Heart right ventricle (tissue), 16 donors: ENCODE data around the gene NNT. TPM values are rescaled to one million over a fixed set of nuclear protein-coding genes. Genes with fewer than 3 reads are reported as not detected.

ENCODE experiments used
- ATAC-seq, 8 donors: fragments of 200-7000 bp; cut with Tn5 transposase; one replicate each; pipeline ENCODE4 v1.9.1; 2020; ENCODE audit warnings: mild to moderate bottlenecking in 8 of 8, moderate library complexity in 8 of 8, moderate number of reproducible peaks in 1 of 8
- DNase-seq, 2 donors: peaks; one replicate each; pipeline ENCODE4 v3.0.0-alpha.2; 2020
- H3K27ac ChIP-seq, 10 donors: fragments of 200-600 bp; sonication (generic) in 2 of 10; one replicate each; pipeline versions ENCODE4 v1.5.0 to v1.8.0; 2020 to 2022; ENCODE audit warnings: mild to moderate bottlenecking in 3 of 10
- H3K27me3 ChIP-seq, 7 donors: fragments of 200-600 bp; one replicate each; pipeline ENCODE4 v1.8.0; 2021 to 2022; ENCODE audit warnings: mild to moderate bottlenecking in 2 of 7
- H3K36me3 ChIP-seq, 9 donors: fragments of 200-600 bp; sonication (generic) in 1 of 9; one replicate each; pipeline versions ENCODE4 v1.5.0 to v1.8.0; 2020 to 2022; ENCODE audit warnings: mild to moderate bottlenecking in 2 of 9
- H3K4me1 ChIP-seq, 9 donors: fragments of 200-600 bp; sonication (generic) in 1 of 9; one replicate each; pipeline versions ENCODE4 v1.5.0 to v1.8.0; 2020 to 2022; ENCODE audit warnings: mild to moderate bottlenecking in 4 of 9
- H3K4me3 ChIP-seq, 10 donors: fragments of 200-600 bp; sonication (generic) in 2 of 10; one replicate each; pipeline versions ENCODE4 v1.5.0 to v1.8.0; 2020 to 2022; ENCODE audit warnings: mild to moderate bottlenecking in 7 of 10, moderate library complexity in 2 of 10
- H3K9me3 ChIP-seq, 11 donors: fragments of 200-600 bp in 10 of 11; sonication (generic) in 2 of 11; one replicate each; pipeline versions ENCODE4 v1.5.0 to v1.8.0; 2013 to 2022; ENCODE audit warnings: mild to moderate bottlenecking in 2 of 11, control low read depth in 1 of 11, moderate library complexity in 1 of 11
- WGBS, 2 donors: extraction: QIAGEN DNeasy Blood & Tissue Kit; methylation state at CpG; one replicate each; pipeline ENCODE4 v1.1.7; 2013; ENCODE audit warnings: inconsistent platforms in 1 of 2; 5-methylcytosine and 5-hydroxymethylcytosine counted together
- intact Hi-C, 10 donors: fragments of 100-400 bp; cut with DNase I; formaldehyde crosslinking; loops; one replicate each; pipeline versions ENCODE4 v1.11.1 to v1.14.2; 2022
- polyA plus RNA-seq, 2 donors: library from polyadenylated mRNA; stranded (reverse); fragments of 200-250 nt; gene quantifications; one replicate each; pipeline ENCODE4 v1.2.3, GENCODE V29; 2013
- total RNA-seq, 10 donors: library from RNA; stranded (reverse); fragmentation: NEBNext Ultra II Directional in 3 of 10; extraction: Animal tissue kit (Norgen Biotek cat#: 25700) in 3 of 10; gene quantifications; one replicate each; pipeline versions ENCODE4 v1.2.1 to v1.2.4, GENCODE V29; 2021 to 2023
- TF ChIP-seq, protein P1 (sequence below), 9 donors: fragments of 200-600 bp; sonication (generic) in 2 of 9; IDR thresholded peaks; one replicate each; pipeline versions ENCODE4 v1.5.0 to v1.8.0; 2021 to 2022; ENCODE audit warnings: antibody characterized with exemption in 9 of 9, mild to moderate bottlenecking in 5 of 9, moderate library complexity in 1 of 9
- donor health status: Arrhythmogenic right ventricular cardiomyopathy.
- donor health status: ischemic (EF 13 %, LVEDD 7.1; RV severe dilation, severe dysfunction).
- donor health status: healthy with polysubstance abuse.
- donor health status: DM: no; HTN: yes; CAD: no.
- donor health status: DM: no; HTN: no; CAD: no.
- donor health status: ischemic (EF 25% LVEDD 6.9; RV normal size, moderate dysfunction).
- donor health status: ischemic (EF 25% LVEDD 5.7; RV mildly dilated, moderate dysfunction).
- donor health status: healthy.
- donor health status: DM: yes; HTN: yes; CAD: no.
- donor health status: Ischemic cardiomyopathy.
- donor health status: ischemic (EF 35%, LVEDD 5.7; RV mildly dilated, moderate dysfunction).
- donor health status: nonischemic (EF 11% LVEDD 7.7; RV severe dilation, severe dysfunction).
- donor health status: DM: yes; HTN: yes; CAD: no.
- donor health status: PGD.
- donor health status: ischemic (EF 29% LVEDD 5.4; RV normal size, mild dysfunction).
- donor health status: nonischemic (EF 23%, LVEDD 6.1; RV moderate dilation, normal function).

NNT gene
- total and polyA plus RNA-seq, 12 donors, result 40.8 to 731 (median 609) TPM

DNA sequence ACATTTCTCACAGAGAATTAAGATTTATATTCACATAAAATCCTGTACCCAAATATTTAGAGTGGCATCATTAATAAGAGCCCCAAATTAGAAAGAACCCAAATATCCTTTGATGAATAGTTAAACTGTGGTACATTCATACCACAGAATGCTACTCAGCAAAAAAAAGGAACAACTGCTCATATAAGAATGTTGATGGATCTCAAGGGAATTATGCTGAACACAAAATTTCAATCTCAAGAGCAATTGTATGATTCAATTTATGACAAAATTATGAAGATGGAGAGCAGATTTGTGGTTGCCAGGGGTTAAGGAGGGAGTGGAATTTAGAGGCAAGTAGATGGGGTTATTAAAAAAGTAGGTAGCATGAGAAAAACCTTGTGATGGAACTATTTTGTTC lies 41.6 kb upstream of the NNT start:
- no peaks in the 10 kb centered on the region for H3K36me3 ChIP-seq
- no peaks in the 10 kb centered on the region for H3K27me3 ChIP-seq
- TF ChIP-seq, protein P1, sequence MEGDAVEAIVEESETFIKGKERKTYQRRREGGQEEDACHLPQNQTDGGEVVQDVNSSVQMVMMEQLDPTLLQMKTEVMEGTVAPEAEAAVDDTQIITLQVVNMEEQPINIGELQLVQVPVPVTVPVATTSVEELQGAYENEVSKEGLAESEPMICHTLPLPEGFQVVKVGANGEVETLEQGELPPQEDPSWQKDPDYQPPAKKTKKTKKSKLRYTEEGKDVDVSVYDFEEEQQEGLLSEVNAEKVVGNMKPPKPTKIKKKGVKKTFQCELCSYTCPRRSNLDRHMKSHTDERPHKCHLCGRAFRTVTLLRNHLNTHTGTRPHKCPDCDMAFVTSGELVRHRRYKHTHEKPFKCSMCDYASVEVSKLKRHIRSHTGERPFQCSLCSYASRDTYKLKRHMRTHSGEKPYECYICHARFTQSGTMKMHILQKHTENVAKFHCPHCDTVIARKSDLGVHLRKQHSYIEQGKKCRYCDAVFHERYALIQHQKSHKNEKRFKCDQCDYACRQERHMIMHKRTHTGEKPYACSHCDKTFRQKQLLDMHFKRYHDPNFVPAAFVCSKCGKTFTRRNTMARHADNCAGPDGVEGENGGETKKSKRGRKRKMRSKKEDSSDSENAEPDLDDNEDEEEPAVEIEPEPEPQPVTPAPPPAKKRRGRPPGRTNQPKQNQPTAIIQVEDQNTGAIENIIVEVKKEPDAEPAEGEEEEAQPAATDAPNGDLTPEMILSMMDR (IDR thresholded peaks at IDR 0.05), result no peak
- no peak overlapping the region for H3K27ac ChIP-seq
- intact Hi-C loops, result no loop called here
- ATAC-seq, result no peak
- H3K9me3 ChIP-seq, result no peaks in the 10 kb centered on the region
- H3K4me3 ChIP-seq, result no peak overlapping the region
- peaks cover 0 to 7% (median 0%) of the 10 kb centered on the region in 9 donors for H3K4me1 ChIP-seq
- DNase-seq, result no peak

DNA sequence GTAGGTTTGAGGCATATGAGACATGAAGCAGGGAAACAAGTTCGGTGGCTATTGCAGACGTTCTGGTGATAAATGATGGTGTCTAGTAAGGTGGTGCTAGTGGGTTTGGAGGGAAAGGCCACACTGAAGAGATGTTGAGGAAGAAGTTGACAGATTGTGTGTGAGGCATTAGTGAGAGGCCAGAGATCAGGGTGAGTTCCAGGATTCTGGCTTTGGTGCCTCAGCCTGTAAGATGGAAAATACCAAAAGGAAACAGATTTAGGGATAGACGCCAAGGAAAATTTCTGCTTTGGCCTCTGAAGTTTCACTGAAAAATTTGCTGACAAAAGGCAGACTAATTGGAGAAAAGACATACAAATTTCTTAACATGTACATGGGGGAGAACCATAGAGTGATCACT lies 39.7 kb upstream of the NNT start:
- H3K36me3 ChIP-seq, result no peaks in the 10 kb centered on the region
- H3K4me3 ChIP-seq, result no peak overlapping the region
- ATAC-seq (peak in 1 of 8 donors; percentile 39), DNase-seq (no peak)
- H3K27me3 ChIP-seq, result no peaks in the 10 kb centered on the region
- WGBS, 2 donors, result 62 to 77% methylated on average over 3 of the region's 3 CpGs
- TF ChIP-seq, protein P1 (IDR thresholded peaks at IDR 0.05), result no peak
- intact Hi-C loops, result no loop called here
- no peaks in the 10 kb centered on the region for H3K9me3 ChIP-seq
- peak overlapping the region in 1 of 10 donors; percentile 21 for H3K27ac ChIP-seq
- H3K4me1 ChIP-seq, result peaks cover 0 to 3% (median 0%) of the 10 kb centered on the region in 9 donors

DNA sequence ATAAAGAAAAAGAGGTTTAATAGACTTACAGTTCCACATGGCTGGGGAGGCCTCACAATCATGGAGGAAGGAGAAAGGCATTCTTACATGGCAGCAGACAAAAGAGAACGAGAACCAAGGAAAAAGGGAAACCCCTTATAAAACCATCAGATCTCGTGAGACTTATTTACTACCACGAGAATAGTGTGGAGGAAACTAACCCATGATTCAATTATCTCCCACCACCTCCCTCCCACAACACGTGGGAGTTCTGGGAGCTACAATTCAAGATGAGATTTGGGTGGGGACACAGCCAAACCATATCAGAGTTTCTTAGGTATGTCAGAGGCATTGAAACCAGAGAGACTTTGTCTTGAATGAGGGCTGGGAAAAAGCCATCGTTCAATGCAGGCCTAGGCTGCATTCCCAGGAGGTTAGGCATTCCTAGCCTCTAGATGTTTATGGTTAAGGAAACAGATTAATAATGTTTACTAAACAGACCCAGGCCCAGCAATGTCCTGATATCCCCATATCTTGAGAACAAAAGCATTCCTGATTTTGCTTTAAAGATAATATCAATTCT lies 38.6 kb upstream of the NNT start:
- intact Hi-C loops, result no loop called here
- Histone ChIP-seq H3K4me1 (peaks cover 0 to 3% (median 0%) of the 10 kb centered on the region in 9 donors), H3K27ac (no peak overlapping the region), H3K27me3 (no peaks in the 10 kb centered on the region), H3K4me3 (no peak overlapping the region), H3K36me3 (no peaks in the 10 kb centered on the region), H3K9me3 (no peaks in the 10 kb centered on the region)
- TF ChIP-seq, protein P1 (IDR thresholded peaks at IDR 0.05), result no peak
- no peak for DNase-seq
- ATAC-seq, result no peak
- WGBS, 2 donors, result 53 to 56% methylated on average over 5 of the region's 5 CpGs

GRCh38 chr5:43565043-43565442 lies 37.9 kb upstream of the NNT start:
- ATAC-seq (no peak), DNase-seq (no peak)
- H3K4me3 ChIP-seq, result no peak overlapping the region
- H3K36me3 ChIP-seq, result no peaks in the 10 kb centered on the region
- no peak overlapping the region for H3K27ac ChIP-seq
- 90 to 91% methylated on average over 5 of the region's 5 CpGs for WGBS, 2 donors
- intact Hi-C loops, result no loop called here
- TF ChIP-seq, protein P1 (IDR thresholded peaks at IDR 0.05), result no peak
- peaks cover 0 to 4% (median 0%) of the 10 kb centered on the region in 9 donors for H3K4me1 ChIP-seq
- no peaks in the 10 kb centered on the region for H3K27me3 ChIP-seq
- H3K9me3 ChIP-seq, result no peaks in the 10 kb centered on the region
